Progenitor cell of endocrine pancreas (in vitro differentiated cells): ENCODE data around the gene CMTM5. TPM values are rescaled to one million over a fixed set of nuclear protein-coding genes. Genes with fewer than 3 reads are reported as not detected.
"Not testable (repeated sequence)": the region's sequence is repeated elsewhere in the genome, so short reads cannot be mapped to it uniquely, and the experiment has no call there.

ENCODE experiments used
- DNase-seq: peaks from one replicate; pipeline ENCODE4 v3.0.0; 2021; ENCODE audit warnings: low spot score; ENCODE audit not compliant: unreplicated experiment
- H3K27ac Mint-ChIP-seq: 2 replicates; pipeline ENCODE4 v1.8.0; 2021; ENCODE audit warnings: mild to moderate bottlenecking, moderate library complexity, mixed read lengths
- H3K27me3 Mint-ChIP-seq: 2 replicates; pipeline ENCODE4 v1.8.0; 2021; ENCODE audit warnings: mixed read lengths
- H3K36me3 Mint-ChIP-seq: 2 replicates; pipeline ENCODE4 v1.8.0; 2022; ENCODE audit warnings: mixed read lengths; ENCODE audit not compliant: insufficient read depth
- H3K4me1 Mint-ChIP-seq: 2 replicates; pipeline ENCODE4 v1.8.0; 2021; ENCODE audit warnings: low read depth, mixed read lengths
- H3K4me3 Mint-ChIP-seq: 2 replicates; pipeline ENCODE4 v1.8.0; 2021; ENCODE audit warnings: low read depth, mild to moderate bottlenecking, moderate library complexity, mixed read lengths
- H3K9me3 Mint-ChIP-seq: 2 replicates; pipeline ENCODE4 v1.8.0; 2021; ENCODE audit warnings: low read depth, mixed read lengths
- microRNA-seq: library from miRNA; unstranded; fragments of <30 nt; microRNA quantifications from one replicate; pipeline ENCODE4 v1.1.0, GENCODE V29; 2020; ENCODE audit warnings: borderline number of aligned reads; ENCODE audit not compliant: unreplicated experiment
- total RNA-seq: library from RNA; stranded (reverse); gene quantifications from 2 replicates; pipeline ENCODE4 v1.2.1, GENCODE V29; 2021
- TF ChIP-seq, protein P1 (sequence below): fragments of 200-600 bp; sonication (generic); IDR thresholded peaks from one replicate; pipeline ENCODE4 v1.5.0; 2021; ENCODE audit warnings: antibody characterized with exemption, mild to moderate bottlenecking; ENCODE audit not compliant: unreplicated experiment

Gene CMTM5
- total RNA-seq, 1 donor from 2014 or later = not detected

- H3K9me3 Mint-ChIP-seq = no peaks in the 10 kb centered on the region
- peaks cover 15% of the 10 kb centered on the region for H3K27me3 Mint-ChIP-seq
- no peaks in the 10 kb centered on the region for H3K36me3 Mint-ChIP-seq
- H3K4me1 Mint-ChIP-seq = no peaks in the 10 kb centered on the region
- TF ChIP-seq, protein P1, sequence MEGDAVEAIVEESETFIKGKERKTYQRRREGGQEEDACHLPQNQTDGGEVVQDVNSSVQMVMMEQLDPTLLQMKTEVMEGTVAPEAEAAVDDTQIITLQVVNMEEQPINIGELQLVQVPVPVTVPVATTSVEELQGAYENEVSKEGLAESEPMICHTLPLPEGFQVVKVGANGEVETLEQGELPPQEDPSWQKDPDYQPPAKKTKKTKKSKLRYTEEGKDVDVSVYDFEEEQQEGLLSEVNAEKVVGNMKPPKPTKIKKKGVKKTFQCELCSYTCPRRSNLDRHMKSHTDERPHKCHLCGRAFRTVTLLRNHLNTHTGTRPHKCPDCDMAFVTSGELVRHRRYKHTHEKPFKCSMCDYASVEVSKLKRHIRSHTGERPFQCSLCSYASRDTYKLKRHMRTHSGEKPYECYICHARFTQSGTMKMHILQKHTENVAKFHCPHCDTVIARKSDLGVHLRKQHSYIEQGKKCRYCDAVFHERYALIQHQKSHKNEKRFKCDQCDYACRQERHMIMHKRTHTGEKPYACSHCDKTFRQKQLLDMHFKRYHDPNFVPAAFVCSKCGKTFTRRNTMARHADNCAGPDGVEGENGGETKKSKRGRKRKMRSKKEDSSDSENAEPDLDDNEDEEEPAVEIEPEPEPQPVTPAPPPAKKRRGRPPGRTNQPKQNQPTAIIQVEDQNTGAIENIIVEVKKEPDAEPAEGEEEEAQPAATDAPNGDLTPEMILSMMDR = no peak
- H3K27ac Mint-ChIP-seq = no peak overlapping the region
- no peak overlapping the region for H3K4me3 Mint-ChIP-seq
- DNase-seq = no peak
These were observed 44.7 kb downstream of the CMTM5 start for GRCh38 chr14:23421594-23421993.

DNA sequence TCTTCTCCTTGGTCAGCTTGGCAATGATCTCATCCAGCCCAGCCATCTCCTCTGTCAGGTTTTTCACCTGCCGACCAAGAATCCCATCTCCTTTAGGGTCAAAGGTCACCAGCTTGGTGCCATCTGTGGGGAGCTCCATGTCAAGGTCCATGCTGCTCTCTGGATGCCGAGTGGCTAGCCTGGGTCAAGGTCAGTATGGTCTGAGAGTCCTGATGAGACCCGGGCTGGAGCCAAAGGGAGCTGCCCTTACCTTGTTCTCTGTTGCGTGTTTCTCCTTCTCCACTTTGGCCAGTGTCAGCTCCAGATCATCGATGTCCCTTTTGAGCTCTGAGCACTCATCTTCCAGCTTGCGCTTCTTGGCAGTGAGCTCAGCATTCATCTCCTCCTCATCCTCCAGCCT lies 46.8 kb downstream of the CMTM5 start:
- Mint-ChIP-seq H3K4me3 (no peak overlapping the region), H3K27me3 (peaks cover 18% of the 10 kb centered on the region), H3K9me3 (no peaks in the 10 kb centered on the region), H3K27ac (no peak overlapping the region), H3K4me1 (no peaks in the 10 kb centered on the region), H3K36me3 (no peaks in the 10 kb centered on the region)
- no peak for DNase-seq
- TF ChIP-seq, protein P1 = no peak

DNA sequence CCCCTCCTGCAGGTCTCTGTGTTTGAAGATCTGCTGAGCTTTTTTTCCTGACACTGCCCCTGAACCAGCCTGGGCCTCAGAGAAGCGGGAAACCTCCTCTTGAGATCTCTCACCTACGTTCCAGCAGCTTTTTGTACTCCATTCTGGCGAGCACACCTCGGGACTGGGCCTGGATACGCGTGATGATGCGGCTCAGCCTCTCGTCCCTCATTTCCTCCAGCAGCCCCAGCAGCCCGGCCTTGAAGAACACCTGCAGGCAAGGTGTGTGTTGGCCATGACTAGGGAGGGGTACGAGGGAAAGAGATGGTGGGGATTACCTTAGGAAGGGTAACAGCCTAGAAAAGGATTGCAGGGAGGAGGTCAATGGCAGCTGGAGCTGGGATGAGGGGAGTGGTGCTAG lies 48.3 kb downstream of the CMTM5 start:
- H3K27ac Mint-ChIP-seq = no peak overlapping the region
- DNase-seq = no peak
- no peaks in the 10 kb centered on the region for H3K4me1 Mint-ChIP-seq
- TF ChIP-seq, protein P1 = no peak
- H3K4me3 Mint-ChIP-seq = no peak overlapping the region
- H3K27me3 Mint-ChIP-seq = peaks cover 19% of the 10 kb centered on the region
- no peaks in the 10 kb centered on the region for H3K36me3 Mint-ChIP-seq
- H3K9me3 Mint-ChIP-seq = no peaks in the 10 kb centered on the region

DNA sequence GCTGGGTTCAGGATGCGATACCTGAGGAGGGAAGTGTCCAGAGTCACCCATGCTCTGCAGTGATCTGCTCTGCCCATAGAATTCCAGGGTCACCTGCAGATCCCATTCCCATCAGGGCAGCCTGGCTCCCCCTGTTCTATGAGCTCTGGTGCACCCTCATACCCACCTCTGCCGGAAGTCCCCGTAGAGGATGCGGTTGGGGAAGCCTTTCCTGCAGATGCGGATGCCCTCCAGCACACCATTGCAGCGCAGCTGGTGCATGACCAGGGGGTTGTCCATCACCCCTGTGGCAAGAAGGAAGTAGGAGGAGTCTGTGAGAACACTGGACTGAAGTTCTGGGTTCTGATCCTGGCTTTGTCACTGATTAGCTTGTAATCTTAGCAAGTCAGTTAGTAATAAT lies 49.0 kb downstream of the CMTM5 start:
- not testable (repeated sequence) for H3K9me3 Mint-ChIP-seq, H3K27ac Mint-ChIP-seq, H3K36me3 Mint-ChIP-seq, H3K4me3 Mint-ChIP-seq, DNase-seq, H3K4me1 Mint-ChIP-seq
- H3K27me3 Mint-ChIP-seq = peaks cover 19% of the 10 kb centered on the region

- no peaks in the 10 kb centered on the region for H3K36me3 Mint-ChIP-seq
- H3K9me3 Mint-ChIP-seq = no peaks in the 10 kb centered on the region
- no peak overlapping the region for H3K4me3 Mint-ChIP-seq
- H3K27ac Mint-ChIP-seq = no peak overlapping the region
- H3K27me3 Mint-ChIP-seq = peaks cover 37% of the 10 kb centered on the region
- TF ChIP-seq, protein P1 = no peak
- DNase-seq = no peak
- no peaks in the 10 kb centered on the region for H3K4me1 Mint-ChIP-seq
These were observed 52.0 kb downstream of the CMTM5 start for GRCh38 chr14:23428686-23429495.

Small RNA genes lying within 50 kb of the gene (microRNA-seq; reads per million reads assigned to microRNA genes)
- gene MIR208A = 1.8 reads per million
- 2.4 reads per million for gene MIR208B

Other genes starting within 250 kb of the CMTM5 start
- gene SLC7A8, start 193.4 kb upstream of the CMTM5 start, total RNA-seq = 28.3 and 30.9 TPM in 2 replicates
- not detected in 2 replicates for gene RNF212B, start 139.1 kb upstream of the CMTM5 start, total RNA-seq
- 21.1 and 22.5 TPM in 2 replicates for gene HOMEZ, start 90.9 kb upstream of the CMTM5 start, total RNA-seq
- gene PPP1R3E, start 74.2 kb upstream of the CMTM5 start, total RNA-seq = 8.4 and 8.9 TPM in 2 replicates
- gene BCL2L2, start 70.2 kb upstream of the CMTM5 start, total RNA-seq = 23.7 and 24.3 TPM in 2 replicates
- 318 and 338 TPM in 2 replicates for gene PABPN1, start 55.6 kb upstream of the CMTM5 start, total RNA-seq
- 26.2 and 29.3 TPM in 2 replicates for gene SLC22A17, start 24.2 kb upstream of the CMTM5 start, total RNA-seq
- 66.8 and 69.6 TPM in 2 replicates for gene EFS, start 11.9 kb upstream of the CMTM5 start, total RNA-seq
- gene IL25, start 4.2 kb upstream of the CMTM5 start, total RNA-seq = not detected in 2 replicates
- gene MYH6, start 31.2 kb downstream of the CMTM5 start, total RNA-seq = 0.04 and 0.07 TPM in 2 replicates
- not detected in 2 replicates for gene MYH7, start 58.6 kb downstream of the CMTM5 start, total RNA-seq
- 45.6 and 48.6 TPM in 2 replicates for gene NGDN, start 92.7 kb downstream of the CMTM5 start, total RNA-seq
- 13.6 and 16.4 TPM in 2 replicates for gene ZFHX2, start 174.7 kb downstream of the CMTM5 start, total RNA-seq
- 17.3 and 20.6 TPM in 2 replicates for gene THTPA, start 179.2 kb downstream of the CMTM5 start, total RNA-seq
- gene AP1G2, start 190.7 kb downstream of the CMTM5 start, total RNA-seq = 262 and 268 TPM in 2 replicates
- gene JPH4, start 201.7 kb downstream of the CMTM5 start, total RNA-seq = not detected in 2 replicates